Trophoblast cell (in vitro differentiated cells and primary cell): ENCODE measurements around the gene MARCHF7.
"Not testable (repeated sequence)": the region's sequence is repeated elsewhere in the genome, so short reads cannot be mapped to it uniquely, and the experiment has no call there.

Experiments
- DNase-seq, 2 donors: peaks; one replicate each; pipeline ENCODE4 v3.0.0-alpha.2; 2016
- H2AFZ ChIP-seq: 2 replicates; pipeline ENCODE4 v1.6.1; 2013; ENCODE audit warnings: low read length, moderate library complexity, mild to moderate bottlenecking; ENCODE audit not compliant: insufficient read depth, poor library complexity
- H2AK5ac ChIP-seq: 2 replicates; pipeline ENCODE4 v1.6.1; 2013; ENCODE audit warnings: mild to moderate bottlenecking, low read length
- H2BK120ac ChIP-seq: 2 replicates; pipeline ENCODE4 v1.6.1; 2013; ENCODE audit warnings: low read length, mild to moderate bottlenecking, moderate library complexity; ENCODE audit not compliant: insufficient read depth, poor library complexity
- H2BK12ac ChIP-seq: 2 replicates; pipeline ENCODE4 v1.6.1; 2013; ENCODE audit warnings: mild to moderate bottlenecking, low read length, moderate library complexity
- H2BK5ac ChIP-seq: 2 replicates; pipeline ENCODE4 v1.6.1; 2013; ENCODE audit warnings: low read length, low read depth, moderate library complexity, mild to moderate bottlenecking; ENCODE audit not compliant: poor library complexity
- H3K14ac ChIP-seq: 2 replicates; pipeline ENCODE4 v1.6.1; 2013; ENCODE audit warnings: mild to moderate bottlenecking, low read length
- H3K18ac ChIP-seq: 2 replicates; pipeline ENCODE4 v1.6.1; 2013; ENCODE audit warnings: mild to moderate bottlenecking, low read length
- H3K23ac ChIP-seq: 2 replicates; pipeline ENCODE4 v1.6.1; 2013; ENCODE audit warnings: low read length
- H3K27ac ChIP-seq: 2 replicates; pipeline ENCODE4 v1.5.1; 2013; ENCODE audit warnings: low read depth, mild to moderate bottlenecking, inconsistent platforms, low read length, moderate library complexity
- H3K27me3 ChIP-seq: 2 replicates; pipeline ENCODE4 v1.6.1; 2013; ENCODE audit warnings: inconsistent platforms, mild to moderate bottlenecking, low read length, moderate library complexity; ENCODE audit not compliant: insufficient read depth
- H3K36me3 ChIP-seq, 2 experiments: 1 replicate in 1 of 2; 2 replicates in 1 of 2; pipeline ENCODE4 v1.6.1; 2013; ENCODE audit warnings: low read length in 2 of 2, mild to moderate bottlenecking in 2 of 2, moderate library complexity in 1 of 2; ENCODE audit not compliant: insufficient read depth in 2 of 2, control insufficient read depth in 1 of 2
- H3K4ac ChIP-seq: 2 replicates; pipeline ENCODE4 v1.6.1; 2013; ENCODE audit warnings: low read depth, mild to moderate bottlenecking, low read length, moderate library complexity
- H3K4me1 ChIP-seq, 2 experiments: 1 replicate in 1 of 2; 2 replicates in 1 of 2; pipeline ENCODE4 v1.6.1; 2013; ENCODE audit warnings: low read length in 2 of 2, mild to moderate bottlenecking in 2 of 2, moderate library complexity in 1 of 2; ENCODE audit not compliant: insufficient read depth in 2 of 2, control insufficient read depth in 1 of 2
- H3K4me2 ChIP-seq: 2 replicates; pipeline ENCODE4 v1.6.1; 2013; ENCODE audit warnings: inconsistent platforms, mild to moderate bottlenecking, low read length, moderate library complexity
- H3K4me3 ChIP-seq: 2 replicates; pipeline ENCODE4 v1.5.1; 2013; ENCODE audit warnings: mild to moderate bottlenecking, low read depth, low read length, inconsistent platforms
- H3K79me1 ChIP-seq: one replicate; pipeline ENCODE4 v1.6.1; 2013; ENCODE audit warnings: low read length
- H3K79me2 ChIP-seq: 2 replicates; pipeline ENCODE4 v1.6.1; 2013; ENCODE audit warnings: low read length, mild to moderate bottlenecking; ENCODE audit not compliant: control insufficient read depth, insufficient read depth, poor library complexity
- H3K9ac ChIP-seq: 2 replicates; pipeline ENCODE4 v1.6.1; 2013; ENCODE audit warnings: mild to moderate bottlenecking, low read length
- H3K9me3 ChIP-seq: 2 replicates; pipeline ENCODE4 v1.6.1; 2013; ENCODE audit warnings: low read depth, mild to moderate bottlenecking, control low read depth, inconsistent platforms, low read length; ENCODE audit not compliant: insufficient read depth
- H4K12ac ChIP-seq: 2 replicates; pipeline ENCODE4 v1.6.1; 2013; ENCODE audit warnings: low read depth, mild to moderate bottlenecking, low read length, moderate library complexity
- H4K8ac ChIP-seq: 2 replicates; pipeline ENCODE4 v1.6.1; 2013; ENCODE audit warnings: low read depth, mild to moderate bottlenecking, low read length, moderate library complexity
- H4K91ac ChIP-seq: one replicate; pipeline ENCODE4 v1.6.1; 2013; ENCODE audit warnings: low read depth, mild to moderate bottlenecking, low read length, moderate library complexity
- WGBS: extraction: QIAGEN DNeasy Blood & Tissue Kit; methylation state at CpG from one replicate; pipeline ENCODE4 v1.1.7; 2013; ENCODE audit warnings: missing lambda C conversion rate; ENCODE audit not compliant: insufficient read length, insufficient coverage; ENCODE audit errors: extremely low coverage; 5-methylcytosine and 5-hydroxymethylcytosine counted together

Gene MARCHF7

GRCh38 chr2:159714247-159714930 lies 2.1 kb downstream of the MARCHF7 start:
- Histone ChIP-seq H3K4ac (peak overlapping the region; percentile 92), H3K14ac (no peak overlapping the region), H3K27me3 (no peaks in the 10 kb centered on the region), H3K79me1 (peaks cover 10% of the 10 kb centered on the region), H2AFZ (no peak overlapping the region), H3K27ac (no peak overlapping the region), H2BK5ac (no peak overlapping the region), H3K23ac (no peak overlapping the region), H3K4me1 (peaks cover 6 to 11% of the 10 kb centered on the region in 2 experiments), H3K4me2 (no peak overlapping the region), H4K91ac (no peak overlapping the region), H2BK12ac (no peak overlapping the region), H2BK120ac (no peak overlapping the region), H3K36me3 (peaks cover 14 to 19% of the 10 kb centered on the region in 2 experiments), H3K18ac (no peak overlapping the region), H3K4me3 (no peak overlapping the region), H3K9me3 (no peaks in the 10 kb centered on the region), H2AK5ac (no peak overlapping the region), H3K9ac (no peak overlapping the region), H3K79me2 (peaks cover 28% of the 10 kb centered on the region), H4K12ac (no peak overlapping the region), H4K8ac (peak overlapping the region; percentile 2)
- DNase-seq: peak in 1 of 2 donors; percentile 3
- no CpG with 5 or more reads among the region's 8 CpGs for WGBS

DNA sequence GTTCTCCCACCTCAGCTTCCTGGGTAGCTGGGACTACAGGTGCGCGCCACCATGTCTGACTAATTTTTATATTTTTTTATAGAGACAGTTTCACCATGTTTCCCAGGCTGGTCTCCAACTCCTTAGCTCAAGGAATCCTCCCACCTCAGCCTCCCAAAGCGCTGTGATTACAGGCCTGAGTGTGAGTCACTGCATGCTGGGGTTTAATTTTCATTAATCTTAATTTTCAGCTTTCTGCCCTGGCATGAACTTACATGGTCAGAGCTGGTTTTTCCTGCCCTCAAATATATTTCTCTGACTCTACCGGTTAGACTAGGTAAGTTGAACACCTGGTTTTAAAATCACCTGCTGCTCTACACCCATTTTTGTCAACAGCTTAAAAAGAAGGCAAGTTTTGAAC lies 3.1 kb downstream of the MARCHF7 start:
- peaks cover 30% of the 10 kb centered on the region for H3K79me2 ChIP-seq
- peak overlapping the region; percentile 16 for H3K4me2 ChIP-seq
- H3K79me1 ChIP-seq: peaks cover 10% of the 10 kb centered on the region
- no peak overlapping the region for H3K9ac ChIP-seq
- peaks cover 6 to 11% of the 10 kb centered on the region in 2 experiments for H3K4me1 ChIP-seq
- peak overlapping the region; percentile 99 for H3K4ac ChIP-seq
- H4K12ac ChIP-seq: peak overlapping the region; percentile 14
- no peak overlapping the region for H3K27ac ChIP-seq
- H2BK120ac ChIP-seq: no peak overlapping the region
- H3K14ac ChIP-seq: no peak overlapping the region
- H3K18ac ChIP-seq: no peak overlapping the region
- peak; percentile 62 to 82 for DNase-seq
- H2BK5ac ChIP-seq: no peak overlapping the region
- no peak overlapping the region for H2AFZ ChIP-seq
- no peak overlapping the region for H4K8ac ChIP-seq
- no peak overlapping the region for H3K4me3 ChIP-seq
- H2AK5ac ChIP-seq: no peak overlapping the region
- H3K9me3 ChIP-seq: no peaks in the 10 kb centered on the region
- H3K23ac ChIP-seq: no peak overlapping the region
- no peak overlapping the region for H2BK12ac ChIP-seq
- H3K36me3 ChIP-seq: peaks cover 18 to 23% of the 10 kb centered on the region in 2 experiments
- H3K27me3 ChIP-seq: no peaks in the 10 kb centered on the region
- H4K91ac ChIP-seq: no peak overlapping the region
- WGBS: no CpG with 5 or more reads among the region's 4 CpGs

GRCh38 chr2:159716409-159716808 lies 4.1 kb downstream of the MARCHF7 start:
- WGBS: no CpG with 5 or more reads among the region's 4 CpGs

GRCh38 chr2:159716857-159717256 lies 4.6 kb downstream of the MARCHF7 start:
- Histone ChIP-seq H2AFZ (no peak overlapping the region), H2BK120ac (no peak overlapping the region), H4K12ac (no peak overlapping the region), H3K4me2 (no peak overlapping the region), H2BK5ac (no peak overlapping the region), H3K9ac (no peak overlapping the region), H4K91ac (no peak overlapping the region), H4K8ac (no peak overlapping the region), H3K18ac (no peak overlapping the region), H3K27me3 (no peaks in the 10 kb centered on the region), H3K9me3 (no peaks in the 10 kb centered on the region), H3K4me1 (peaks cover 6 to 11% of the 10 kb centered on the region in 2 experiments), H3K79me1 (peaks cover 10% of the 10 kb centered on the region), H3K23ac (no peak overlapping the region), H3K79me2 (peaks cover 35% of the 10 kb centered on the region), H2AK5ac (no peak overlapping the region), H3K4me3 (no peak overlapping the region), H3K27ac (no peak overlapping the region), H3K14ac (no peak overlapping the region), H3K36me3 (peaks cover 22 to 27% of the 10 kb centered on the region in 2 experiments), H3K4ac (peak overlapping the region; percentile 64), H2BK12ac (no peak overlapping the region)
- no CpG with 5 or more reads among the region's 2 CpGs for WGBS
- peak; percentile 5 to 36 for DNase-seq

More at GRCh38 chr2:159716409-159716808, 4.1 kb downstream of the MARCHF7 start:
- not testable (repeated sequence) for H3K18ac ChIP-seq, H2AK5ac ChIP-seq, H2BK120ac ChIP-seq, H4K12ac ChIP-seq, DNase-seq, H3K27me3 ChIP-seq, H3K4me3 ChIP-seq, H2BK12ac ChIP-seq, H2BK5ac ChIP-seq, H4K91ac ChIP-seq, H3K4me2 ChIP-seq, H3K9ac ChIP-seq, H3K27ac ChIP-seq, H3K14ac ChIP-seq, H3K9me3 ChIP-seq, H4K8ac ChIP-seq, H3K23ac ChIP-seq, H2AFZ ChIP-seq
- Histone ChIP-seq H3K4ac (peak overlapping the region; percentile 64), H3K79me1 (peaks cover 10% of the 10 kb centered on the region), H3K4me1 (peaks cover 6 to 11% of the 10 kb centered on the region in 2 experiments), H3K79me2 (peaks cover 35% of the 10 kb centered on the region), H3K36me3 (peaks cover 22 to 27% of the 10 kb centered on the region in 2 experiments)
